Body of pancreas (tissue), 4 donors: ENCODE measurements around the gene ARHGAP30.
A peak's percentile ranks its signal among the peaks of the same experiment; 100 is the strongest.

Experiments
- CTCF ChIP-seq, 7 experiments: fragments of 450-650 bp in 4 of 7; fragments of 200-600 bp in 3 of 7; sonication (generic) in 3 of 7; IDR thresholded peaks; one replicate each; pipeline ENCODE4 v1.5.1; 2016 to 2019; ENCODE audit warnings: antibody characterized with exemption in 7 of 7
- POLR2A ChIP-seq, 3 donors: fragments of 450-650 bp; IDR thresholded peaks; one replicate each; pipeline ENCODE4 v1.6.1; 2016; ENCODE audit warnings: antibody characterized with exemption in 3 of 3, mild to moderate bottlenecking in 2 of 3

DNA sequence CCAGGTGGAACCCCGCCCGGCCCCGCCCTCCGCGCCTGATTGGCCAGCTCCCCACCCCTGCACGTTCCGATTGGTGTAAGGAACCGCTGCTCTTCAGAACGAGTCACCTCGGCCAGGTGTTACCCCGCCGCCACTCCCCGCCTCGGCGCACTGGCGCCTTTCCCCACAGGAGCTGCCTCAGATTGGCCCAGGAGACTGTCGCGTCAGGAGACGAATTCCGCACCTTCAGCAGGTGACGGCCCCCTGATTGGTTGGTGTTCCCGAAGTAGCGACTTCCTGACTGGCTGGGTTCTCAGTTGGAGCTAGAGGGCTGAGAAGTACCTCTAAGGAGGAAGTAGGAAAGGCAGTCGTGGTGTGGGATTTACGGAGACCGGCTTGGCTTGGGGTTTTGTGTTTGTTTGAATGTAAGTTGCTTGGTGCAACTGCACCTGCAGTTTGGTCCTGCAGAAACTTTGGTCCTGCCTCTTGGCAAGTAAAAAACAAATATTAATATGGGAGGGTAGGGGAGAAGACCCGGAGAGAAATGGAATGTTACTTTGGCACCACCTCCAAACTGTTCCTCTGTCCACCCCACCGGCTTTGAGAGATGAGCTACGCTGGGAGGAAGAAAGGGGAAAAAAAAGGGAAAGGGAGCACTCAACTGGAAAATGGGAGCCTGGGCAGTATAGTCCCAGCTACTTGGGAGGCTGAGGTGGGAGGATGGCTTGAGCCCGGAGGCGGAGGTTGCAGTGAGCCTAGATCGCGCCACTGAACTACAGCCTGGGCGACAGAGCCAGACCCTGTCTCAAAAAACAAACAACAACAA lies 48.3 kb downstream of the ARHGAP30 start:
- peak; percentile 77 to 99 (median 98) for TF ChIP-seq POLR2A (IDR thresholded peaks at IDR 0.05)
- peak in 1 of 7 experiments; percentile 3 for TF ChIP-seq CTCF (IDR thresholded peaks at IDR 0.05)
